K562 (cell line): ENCODE data around the gene ADSS1. TPM values are rescaled to one million over a fixed set of nuclear protein-coding genes. Genes with fewer than 3 reads are reported as not detected.

Experiments used
- EP400 ChIP-seq: fragments of 450-650 bp; IDR thresholded peaks from 2 replicates; pipeline ENCODE4 v1.6.1; 2017; ENCODE audit warnings: antibody characterized with exemption, mild to moderate bottlenecking, moderate library complexity
- FOXA1 ChIP-seq: fragments of 450-650 bp; IDR thresholded peaks from 2 replicates; pipeline ENCODE4 v1.6.1; 2016; ENCODE audit warnings: mild to moderate bottlenecking, borderline replicate concordance
- HLTF ChIP-seq: fragments of 450-650 bp; IDR thresholded peaks from 2 replicates; pipeline ENCODE4 v1.6.1; 2016
- ZEB2 ChIP-seq: fragments of 450-650 bp; IDR thresholded peaks from 2 replicates; pipeline ENCODE4 v1.6.1; 2016
- ZNF318 ChIP-seq, 2 experiments: fragments of 450-650 bp; IDR thresholded peaks; 2 replicates each; pipeline ENCODE4 v1.6.1; 2016; ENCODE audit warnings: mild to moderate bottlenecking in 2 of 2, borderline replicate concordance in 1 of 2, low read depth in 1 of 2, moderate library complexity in 1 of 2
- ZNF431 ChIP-seq: sonication (generic); formaldehyde crosslinking; IDR thresholded peaks from 2 replicates; pipeline ENCODE4 v1.8.0; 2022; ENCODE audit warnings: mild to moderate bottlenecking, missing genetic modification reagents
- ZNF507 ChIP-seq: conservative IDR thresholded peaks from 2 replicates; pipeline ENCODE4 v1.6.1; 2017; ENCODE audit warnings: missing genetic modification characterization, missing compliant biosample characterization
- ZNF551 ChIP-seq: fragments of 250-450 bp; sonication (Bioruptor Pico); IDR thresholded peaks from 2 replicates; pipeline ENCODE4 v1.5.0; 2021; ENCODE audit warnings: mild to moderate bottlenecking, moderate library complexity
- ZNF785 ChIP-seq: fragments of 250-450 bp; sonication (Bioruptor Pico); IDR thresholded peaks from 2 replicates; pipeline ENCODE4 v1.4.0; 2020; ENCODE audit warnings: mild to moderate bottlenecking
- polyA plus RNA-seq, 8 experiments: library from polyadenylated mRNA; depleted of rRNA in 4 of 8; stranded (reverse) in 5 of 8; unstranded in 3 of 8; fragments of >200 nt; fragmentation: Nextera tagmentation in 2 of 8; fragmentation: Illumina TruSeq in 1 of 8; extraction: Ambion mirVana in 2 of 8; extraction: Trizol in 1 of 8; gene quantifications; 2 replicates each; pipeline versions ENCODE4 v1.2.1 to v1.2.3, GENCODE V29; 2011 to 2014; ENCODE audit warnings: inconsistent platforms in 1 of 8, missing spikeins in 1 of 8
- total RNA-seq, 7 experiments: library from RNA; depleted of rRNA in 6 of 7; stranded (reverse); fragments of >200 nt in 6 of 7; fragmentation: Illumina TruSeq in 2 of 7; extraction: Trizol in 2 of 7; gene quantifications; 2 replicates each; pipeline versions ENCODE4 v1.2.1 to v1.2.3, GENCODE V29; 2011 to 2021; ENCODE audit warnings: low replicate concordance in 1 of 7

Gene ADSS1
- total and polyA plus RNA-seq, 9 of the 15 experiments (the other 6 are each of a cell fraction or from before 2014, with no cell fraction given), result 0.53 to 5.9 (median 3.9) TPM

- TF ChIP-seq ZNF318 (IDR thresholded peaks at IDR 0.05; ENCODE audit: borderline replicate concordance in 1 of 2, low read depth in 1 of 2), result no peak
- no peak for TF ChIP-seq HLTF
- no peak for TF ChIP-seq EP400
- no peak for TF ChIP-seq FOXA1
- TF ChIP-seq ZNF785, result no peak
- TF ChIP-seq ZNF507, result no peak
- no peak for TF ChIP-seq ZNF551 (CRISPR knock-in tag)
- TF ChIP-seq ZNF431 (CRISPR knock-in tag), result no peak
- no peak for TF ChIP-seq ZEB2
- TF ChIP-seq, all 486 proteins: peak for 0
These were observed 4.7 kb upstream of the ADSS1 start (continued) for GRCh38 chr14:104719343-104719742.
